Thoracic aorta (tissue), 2 donors: Measurements from ENCODE around the gene HLX. TPM values are rescaled to one million over a fixed set of nuclear protein-coding genes. Genes with fewer than 3 reads are reported as not detected.
A peak's percentile ranks its signal among the peaks of the same experiment; 100 is the strongest.

Source experiments
- ATAC-seq: fragments of 150-250 bp; one replicate; pipeline ENCODE4 v1.8.0; 2017; ENCODE audit warnings: low read depth; ENCODE audit not compliant: insufficient number of reproducible peaks, low FRiP score
- DNase-seq: peaks from one replicate; pipeline ENCODE4 v3.0.0-alpha.2; 2020; ENCODE audit warnings: low spot score
- H3K27ac ChIP-seq, 2 donors: fragments of 200-600 bp; sonication (generic); 1 replicate in 1 of 2; 2 replicates in 1 of 2; pipeline ENCODE4 v1.5.1; 2016; ENCODE audit warnings: mild to moderate bottlenecking in 2 of 2, moderate library complexity in 2 of 2
- H3K27me3 ChIP-seq: fragments of 200-600 bp; sonication (generic); replicated peaks from 2 replicates; pipeline ENCODE4 v1.6.0; 2016; ENCODE audit warnings: mild to moderate bottlenecking; ENCODE audit not compliant: insufficient read depth
- H3K36me3 ChIP-seq: fragments of 200-600 bp; sonication (generic); one replicate; pipeline ENCODE4 v1.5.1; 2016
- H3K4me1 ChIP-seq, 2 donors: fragments of 200-600 bp; sonication (generic); 1 replicate in 1 of 2; 2 replicates in 1 of 2; pipeline versions ENCODE4 v1.5.1 to v1.6.0; 2016; ENCODE audit warnings: low read depth in 2 of 2, mild to moderate bottlenecking in 1 of 2; ENCODE audit not compliant: control insufficient read depth in 1 of 2
- H3K4me3 ChIP-seq: fragments of 200-600 bp; sonication (generic); 2 replicates; pipeline ENCODE4 v1.5.1; 2016; ENCODE audit warnings: mild to moderate bottlenecking
- H3K9me3 ChIP-seq: fragments of 200-600 bp; sonication (generic); 2 replicates; pipeline ENCODE4 v1.5.1; 2016
- CTCF ChIP-seq: fragments of 200-600 bp; sonication (generic); IDR thresholded peaks from one replicate; pipeline ENCODE4 v1.5.1; 2019; ENCODE audit warnings: antibody characterized with exemption
- total RNA-seq, 2 donors: library from RNA; depleted of rRNA; stranded (reverse); fragments of >200 nt; gene quantifications; one replicate each; pipeline versions ENCODE4 v1.1.0 to v1.2.3, GENCODE V29; 2016

The HLX gene
- total RNA-seq, 2 donors from 2014 or later, result 11.0 to 33.5 TPM

GRCh38 chr1:220893701-220894024, 14.4 kb downstream of the HLX start:
- Histone ChIP-seq H3K27me3 (no peaks in the 10 kb centered on the region), H3K36me3 (no peaks in the 10 kb centered on the region), H3K27ac (no peak overlapping the region), H3K4me3 (peak overlapping the region; percentile 68), H3K4me1 (peaks cover 0 to 23% of the 10 kb centered on the region in 2 donors), H3K9me3 (no peaks in the 10 kb centered on the region)
- ATAC-seq (no peak), DNase-seq (no peak)
- no peak for TF ChIP-seq CTCF

GRCh38 chr1:220894025-220894923, 15.0 kb downstream of the HLX start:
- no peaks in the 10 kb centered on the region for H3K36me3 ChIP-seq
- ATAC-seq, result no peak
- peaks cover 0 to 23% of the 10 kb centered on the region in 2 donors for H3K4me1 ChIP-seq
- H3K4me3 ChIP-seq, result peak overlapping the region; percentile 68
- H3K27me3 ChIP-seq, result no peaks in the 10 kb centered on the region
- H3K27ac ChIP-seq, result no peak overlapping the region
- no peak for DNase-seq
- TF ChIP-seq CTCF, result no peak
- H3K9me3 ChIP-seq, result no peaks in the 10 kb centered on the region

GRCh38 chr1:220894924-220895256, 15.6 kb downstream of the HLX start:
- Histone ChIP-seq H3K36me3 (no peaks in the 10 kb centered on the region), H3K27ac (no peak overlapping the region), H3K9me3 (no peaks in the 10 kb centered on the region), H3K4me3 (no peak overlapping the region), H3K27me3 (no peaks in the 10 kb centered on the region), H3K4me1 (peaks cover 0 to 23% of the 10 kb centered on the region in 2 donors)
- DNase-seq, result no peak
- ATAC-seq, result no peak
- no peak for TF ChIP-seq CTCF

GRCh38 chr1:220895412-220895946, 16.2 kb downstream of the HLX start:
- no peak for TF ChIP-seq CTCF
- H3K27me3 ChIP-seq, result no peaks in the 10 kb centered on the region
- no peak overlapping the region for H3K27ac ChIP-seq
- DNase-seq (no peak), ATAC-seq (no peak)
- H3K4me1 ChIP-seq, result peaks cover 0 to 23% of the 10 kb centered on the region in 2 donors
- H3K4me3 ChIP-seq, result no peak overlapping the region
- H3K36me3 ChIP-seq, result no peaks in the 10 kb centered on the region
- no peaks in the 10 kb centered on the region for H3K9me3 ChIP-seq

- H3K36me3 ChIP-seq, result no peaks in the 10 kb centered on the region
- H3K4me1 ChIP-seq, result peaks cover 0 to 23% of the 10 kb centered on the region in 2 donors
- no peak for TF ChIP-seq CTCF
- ATAC-seq (no peak), DNase-seq (no peak)
- H3K9me3 ChIP-seq, result no peaks in the 10 kb centered on the region
- H3K27me3 ChIP-seq, result no peaks in the 10 kb centered on the region
- no peak overlapping the region for H3K27ac ChIP-seq
- H3K4me3 ChIP-seq, result no peak overlapping the region
Observed at GRCh38 chr1:220896092-220896491, 16.8 kb downstream of the HLX start.
